Stomach (tissue), 9 donors: Measurements from ENCODE around the gene CD79B. TPM values are rescaled to one million over a fixed set of nuclear protein-coding genes. Genes with fewer than 3 reads are reported as not detected.
A peak's percentile ranks its signal among the peaks of the same experiment; 100 is the strongest.

Experiments used
- DNase-seq, 2 donors: peaks; one replicate each; pipeline versions ENCODE4 v3.0.0 to v3.0.0-alpha.2; 2013 to 2019
- H3K27ac ChIP-seq, 5 donors: fragments of 200-600 bp in 4 of 5; sonication (generic) in 4 of 5; one replicate each; pipeline ENCODE4 v1.5.1; 2013 to 2019; ENCODE audit warnings: mild to moderate bottlenecking in 1 of 5, moderate library complexity in 1 of 5
- H3K27me3 ChIP-seq, 3 donors: fragments of 200-600 bp; sonication (generic); one replicate each; pipeline ENCODE4 v1.5.1; 2017 to 2019; ENCODE audit warnings: mixed run types in 1 of 3
- H3K36me3 ChIP-seq, 4 donors: fragments of 200-600 bp; sonication (generic); 1 replicate in 3 of 4; 2 replicates in 1 of 4; pipeline ENCODE4 v1.5.1; 2016 to 2019
- H3K4me1 ChIP-seq, 4 donors: fragments of 200-600 bp; sonication (generic); one replicate each; pipeline ENCODE4 v1.5.1; 2016 to 2019
- H3K4me3 ChIP-seq, 4 donors: fragments of 200-600 bp; sonication (generic) in 3 of 4; one replicate each; pipeline ENCODE4 v1.5.1; 2016 to 2019; ENCODE audit warnings: mild to moderate bottlenecking in 1 of 4
- H3K9me3 ChIP-seq, 4 donors: fragments of 200-600 bp; sonication (generic); one replicate each; pipeline ENCODE4 v1.5.1; 2016 to 2019
- CTCF ChIP-seq, 7 experiments: fragments of 450-650 bp in 4 of 7; fragments of 200-600 bp in 3 of 7; sonication (generic) in 3 of 7; IDR thresholded peaks; one replicate each; pipeline ENCODE4 v1.5.1; 2016 to 2019; ENCODE audit warnings: antibody characterized with exemption in 7 of 7, control low read depth in 2 of 7, mild to moderate bottlenecking in 1 of 7
- EP300 ChIP-seq: sonication (generic); formaldehyde crosslinking; IDR thresholded peaks from one replicate; pipeline ENCODE4 v1.6.1; 2017; ENCODE audit warnings: antibody characterized with exemption
- POLR2A ChIP-seq, 4 donors: fragments of 450-650 bp; IDR thresholded peaks; one replicate each; pipeline ENCODE4 v1.6.1; 2016; ENCODE audit warnings: antibody characterized with exemption in 4 of 4, control low read depth in 2 of 4, mild to moderate bottlenecking in 1 of 4, moderate library complexity in 1 of 4
- POLR2AphosphoS5 ChIP-seq, 3 donors: sonication (generic); formaldehyde crosslinking; IDR thresholded peaks; one replicate each; pipeline ENCODE4 v1.6.1; 2016; ENCODE audit warnings: antibody characterized with exemption in 3 of 3
- WGBS, 5 donors: extraction: QIAGEN DNeasy Blood & Tissue Kit in 3 of 5; methylation state at CpG; one replicate each; pipeline versions ENCODE4 v1.1.5 to v1.1.7; 2013 to 2018; 5-methylcytosine and 5-hydroxymethylcytosine counted together
- intact Hi-C: fragments of 100-400 bp; cut with DNase I; formaldehyde crosslinking; loops from one replicate; pipeline ENCODE4 v1.15.1; 2023; ENCODE audit warnings: low total_unique reads
- polyA plus RNA-seq, 3 donors: library from polyadenylated mRNA; stranded (reverse); fragments of 200-250 nt; gene quantifications; one replicate each; pipeline ENCODE4 v1.2.3, GENCODE V29; 2013
- total RNA-seq, 5 donors: library from RNA; depleted of rRNA; stranded (reverse); fragments of >200 nt; gene quantifications; one replicate each; pipeline versions ENCODE4 v1.1.0 to v1.2.3, GENCODE V29; 2014 to 2016
- donor health status: healthy with polysubstance abuse.
- donor health status: Bipolar disorder and iron deficiency.
- donor health status: healthy.

Gene CD79B
- total and polyA plus RNA-seq, 8 donors: 1.7 to 9.7 (median 5.3) TPM; not detected in 3

GRCh38 chr17:63962298-63962744 lies 30.2 kb upstream of the CD79B start:
- intact Hi-C loops: no loop called here
- no peaks in the 10 kb centered on the region for H3K36me3 ChIP-seq
- peak overlapping the region; percentile 16 to 73 (median 51) for H3K27ac ChIP-seq
- H3K9me3 ChIP-seq: no peaks in the 10 kb centered on the region
- TF ChIP-seq CTCF (IDR thresholded peaks at IDR 0.05) (no peak), EP300 (no peak), POLR2A (IDR thresholded peaks at IDR 0.05) (no peak), POLR2AphosphoS5 (IDR thresholded peaks at IDR 0.05) (no peak)
- no peaks in the 10 kb centered on the region for H3K27me3 ChIP-seq
- peaks cover 0 to 15% (median 8%) of the 10 kb centered on the region in 4 donors for H3K4me1 ChIP-seq
- no peak for DNase-seq
- WGBS, 5 donors: 54 to 76% (median 61%) methylated on average over 9 to 10 of the region's 10 CpGs
- no peak overlapping the region for H3K4me3 ChIP-seq

GRCh38 chr17:63961355-63962212 lies 29.5 kb upstream of the CD79B start:
- peak overlapping the region; percentile 15 to 22 (median 18) for H3K4me3 ChIP-seq
- intact Hi-C loops: no loop called here

GRCh38 chr17:63960430-63960829 lies 28.3 kb upstream of the CD79B start:
- no peaks in the 10 kb centered on the region for H3K36me3 ChIP-seq
- TF ChIP-seq EP300 (no peak), CTCF (IDR thresholded peaks at IDR 0.05) (no peak), POLR2AphosphoS5 (IDR thresholded peaks at IDR 0.05) (no peak), POLR2A (IDR thresholded peaks at IDR 0.05) (no peak)
- 49 to 64% (median 55%) methylated on average over 7 of the region's 7 CpGs for WGBS, 5 donors
- no peaks in the 10 kb centered on the region for H3K9me3 ChIP-seq
- no peak overlapping the region for H3K4me3 ChIP-seq
- intact Hi-C loops: no loop called here
- peaks cover 0 to 15% (median 8%) of the 10 kb centered on the region in 4 donors for H3K4me1 ChIP-seq
- no peaks in the 10 kb centered on the region for H3K27me3 ChIP-seq
- DNase-seq: no peak
- peak overlapping the region in 1 of 5 donors; percentile 26 for H3K27ac ChIP-seq

More at GRCh38 chr17:63961355-63962212, 29.5 kb upstream of the CD79B start:
- WGBS, 5 donors: 15 to 19% (median 17%) methylated on average over 35 to 37 of the region's 37 CpGs
- Histone ChIP-seq H3K27me3 (no peaks in the 10 kb centered on the region), H3K9me3 (no peaks in the 10 kb centered on the region), H3K27ac (peak overlapping the region in 4 of 5 donors; percentile 20 to 73 (median 60)), H3K4me1 (peaks cover 0 to 15% (median 8%) of the 10 kb centered on the region in 4 donors), H3K36me3 (no peaks in the 10 kb centered on the region)
- no peak for TF ChIP-seq POLR2AphosphoS5 (IDR thresholded peaks at IDR 0.05)
- TF ChIP-seq EP300: no peak
- TF ChIP-seq CTCF (IDR thresholded peaks at IDR 0.05): no peak
- TF ChIP-seq POLR2A (IDR thresholded peaks at IDR 0.05): no peak
- DNase-seq: peak; percentile 44 to 80

GRCh38 chr17:63960006-63960405 lies 27.9 kb upstream of the CD79B start:
- intact Hi-C loops: no loop called here
- 70 to 84% (median 79%) methylated on average over 7 to 9 of the region's 9 CpGs for WGBS, 5 donors
- no peak for TF ChIP-seq POLR2A (IDR thresholded peaks at IDR 0.05)
- no peak for TF ChIP-seq POLR2AphosphoS5 (IDR thresholded peaks at IDR 0.05)
- no peak for TF ChIP-seq CTCF (IDR thresholded peaks at IDR 0.05)
- TF ChIP-seq EP300: no peak

More at GRCh38 chr17:63960006-63960405, 27.9 kb upstream of the CD79B start:
- Histone ChIP-seq H3K27ac (peak overlapping the region in 1 of 5 donors; percentile 26), H3K4me3 (no peak overlapping the region), H3K4me1 (peaks cover 0 to 15% (median 8%) of the 10 kb centered on the region in 4 donors), H3K27me3 (no peaks in the 10 kb centered on the region), H3K36me3 (no peaks in the 10 kb centered on the region), H3K9me3 (no peaks in the 10 kb centered on the region)
- DNase-seq: no peak
